Measurements from ENCODE around the gene CDC42.

DNA sequence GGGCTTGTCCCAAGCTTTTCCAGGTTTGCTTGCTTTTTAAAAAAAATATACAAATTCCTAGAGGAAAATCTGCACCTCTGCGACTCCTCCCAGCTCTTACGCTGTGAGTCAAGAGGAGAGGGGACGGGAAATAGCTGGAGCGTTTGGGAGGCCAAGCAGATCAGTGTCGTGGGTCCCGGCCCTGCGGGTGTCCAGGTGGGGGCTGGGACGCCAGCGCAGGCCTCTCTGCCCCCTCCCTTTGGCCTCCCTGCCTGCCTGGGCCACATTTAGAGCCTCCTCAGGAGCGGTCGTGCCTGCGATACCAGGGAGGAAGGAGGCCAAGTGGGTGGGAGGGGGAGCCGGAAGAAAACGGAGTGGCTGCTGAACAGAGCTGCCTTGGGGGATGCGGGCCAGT, 81.4 kb downstream of the CDC42 start:
- TF ChIP-seq, protein P1, sequence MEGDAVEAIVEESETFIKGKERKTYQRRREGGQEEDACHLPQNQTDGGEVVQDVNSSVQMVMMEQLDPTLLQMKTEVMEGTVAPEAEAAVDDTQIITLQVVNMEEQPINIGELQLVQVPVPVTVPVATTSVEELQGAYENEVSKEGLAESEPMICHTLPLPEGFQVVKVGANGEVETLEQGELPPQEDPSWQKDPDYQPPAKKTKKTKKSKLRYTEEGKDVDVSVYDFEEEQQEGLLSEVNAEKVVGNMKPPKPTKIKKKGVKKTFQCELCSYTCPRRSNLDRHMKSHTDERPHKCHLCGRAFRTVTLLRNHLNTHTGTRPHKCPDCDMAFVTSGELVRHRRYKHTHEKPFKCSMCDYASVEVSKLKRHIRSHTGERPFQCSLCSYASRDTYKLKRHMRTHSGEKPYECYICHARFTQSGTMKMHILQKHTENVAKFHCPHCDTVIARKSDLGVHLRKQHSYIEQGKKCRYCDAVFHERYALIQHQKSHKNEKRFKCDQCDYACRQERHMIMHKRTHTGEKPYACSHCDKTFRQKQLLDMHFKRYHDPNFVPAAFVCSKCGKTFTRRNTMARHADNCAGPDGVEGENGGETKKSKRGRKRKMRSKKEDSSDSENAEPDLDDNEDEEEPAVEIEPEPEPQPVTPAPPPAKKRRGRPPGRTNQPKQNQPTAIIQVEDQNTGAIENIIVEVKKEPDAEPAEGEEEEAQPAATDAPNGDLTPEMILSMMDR (IDR thresholded peaks at IDR 0.05) = no peak
- TF ChIP-seq POLR2A (IDR thresholded peaks at IDR 0.05) = no peak
